ENCODE results near the gene ZBTB20. TPM values are rescaled to one million over a fixed set of nuclear protein-coding genes. Genes with fewer than 3 reads are reported as not detected.

The ZBTB20 gene
- total RNA-seq, 4 donors from 2014 or later = 46.1 to 102 (median 81.9) TPM

GRCh38 chr3:114675104-114675503, 472.0 kb downstream of the ZBTB20 start:
- TF ChIP-seq CTCF (IDR thresholded peaks at IDR 0.05) = no peak
- no peak for ATAC-seq (ENCODE audit: low FRiP score)
- no peak for DNase-seq (ENCODE audit: low spot score)

GRCh38 chr3:114674036-114674435, 473.1 kb downstream of the ZBTB20 start:
- DNase-seq (ENCODE audit: low spot score) = no peak
- no peak for ATAC-seq (ENCODE audit: low FRiP score)
- no peak for TF ChIP-seq CTCF (IDR thresholded peaks at IDR 0.05)

- no peak for TF ChIP-seq CTCF (IDR thresholded peaks at IDR 0.05)
- ATAC-seq (ENCODE audit: low FRiP score) (no peak), DNase-seq (ENCODE audit: low spot score) (no peak)
These were observed 473.6 kb downstream of the ZBTB20 start for GRCh38 chr3:114673481-114673880.

- TF ChIP-seq CTCF (IDR thresholded peaks at IDR 0.05) = no peak
- DNase-seq (ENCODE audit: low spot score) (no peak), ATAC-seq (ENCODE audit: low FRiP score) (no peak)
These were observed 474.2 kb downstream of the ZBTB20 start for GRCh38 chr3:114672692-114673447.

- DNase-seq (ENCODE audit: low spot score) (no peak), ATAC-seq (ENCODE audit: low FRiP score) (no peak)
- TF ChIP-seq CTCF (IDR thresholded peaks at IDR 0.05) = no peak
These were observed 475.2 kb downstream of the ZBTB20 start for GRCh38 chr3:114671741-114672510.

GRCh38 chr3:114669614-114670013, 477.5 kb downstream of the ZBTB20 start:
- ATAC-seq (ENCODE audit: low FRiP score) (no peak), DNase-seq (ENCODE audit: low spot score) (no peak)
- no peak for TF ChIP-seq CTCF (IDR thresholded peaks at IDR 0.05)

All from omental fat pad (tissue), 4 donors.